Transverse colon (tissue), 4 donors: ENCODE measurements around the gene PMF1.

Experiments used
- CTCF ChIP-seq, 5 experiments: fragments of 200-600 bp in 3 of 5; fragments of 450-650 bp in 2 of 5; sonication (generic) in 3 of 5; IDR thresholded peaks; 1 replicate in 2 of 5; 2 replicates in 3 of 5; pipeline ENCODE4 v1.5.1; 2016 to 2017; ENCODE audit warnings: antibody characterized with exemption in 5 of 5, inconsistent platforms in 3 of 5, mild to moderate bottlenecking in 2 of 5, moderate library complexity in 1 of 5
- EP300 ChIP-seq: sonication (generic); formaldehyde crosslinking; IDR thresholded peaks from one replicate; pipeline ENCODE4 v1.6.1; 2017; ENCODE audit warnings: antibody characterized with exemption, low read depth
- POLR2AphosphoS5 ChIP-seq, 3 donors: sonication (generic); formaldehyde crosslinking; IDR thresholded peaks; one replicate each; pipeline ENCODE4 v1.6.1; 2016; ENCODE audit warnings: antibody characterized with exemption in 3 of 3

DNA sequence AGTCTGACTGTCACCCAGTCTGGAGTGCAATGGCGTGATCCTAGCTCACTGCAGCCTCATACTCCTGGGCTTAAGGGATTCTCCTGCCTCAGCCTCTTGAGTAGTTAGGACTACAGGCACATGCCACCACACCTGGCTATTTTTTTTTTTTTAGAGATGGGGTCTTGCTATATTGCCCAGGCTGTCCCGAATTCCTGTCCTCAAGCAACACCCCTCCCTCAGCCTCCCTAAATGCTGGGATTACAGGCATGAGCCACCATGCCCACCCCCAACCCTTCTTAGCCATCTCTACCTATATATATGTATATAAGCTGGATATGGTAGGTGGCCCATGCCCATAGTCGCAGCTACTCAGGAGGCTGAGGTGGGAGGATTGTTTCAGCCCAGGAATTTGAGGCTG, 32.3 kb upstream of the PMF1 start:
- no peak for TF ChIP-seq EP300
- no peak for TF ChIP-seq POLR2AphosphoS5 (IDR thresholded peaks at IDR 0.05)
- TF ChIP-seq CTCF (IDR thresholded peaks at IDR 0.05), result no peak
